Prostate gland (tissue), 2 donors: ENCODE results near the gene TFEB. TPM values are rescaled to one million over a fixed set of nuclear protein-coding genes. Genes with fewer than 3 reads are reported as not detected.
A peak's percentile ranks its signal among the peaks of the same experiment; 100 is the strongest.

Source experiments
- DNase-seq: peaks from one replicate; pipeline ENCODE4 v3.0.0-alpha.2; 2019; ENCODE audit warnings: low spot score
- H3K27ac ChIP-seq, 2 donors: fragments of 200-600 bp; sonication (generic); 2 replicates each; pipeline ENCODE4 v1.5.1; 2017 to 2019
- H3K27me3 ChIP-seq: fragments of 200-600 bp; sonication (generic); replicated peaks from 2 replicates; pipeline ENCODE4 v1.5.1; 2019; ENCODE audit not compliant: insufficient read depth
- H3K36me3 ChIP-seq, 2 donors: fragments of 200-600 bp; sonication (generic); 1 replicate in 1 of 2; 2 replicates in 1 of 2; pipeline versions ENCODE4 v1.5.1 to v1.8.1; 2017 to 2019
- H3K4me1 ChIP-seq: fragments of 200-600 bp; sonication (generic); replicated peaks from 2 replicates; pipeline ENCODE4 v1.5.1; 2019
- H3K4me3 ChIP-seq, 2 donors: fragments of 200-600 bp; sonication (generic); 2 replicates each; pipeline ENCODE4 v1.5.1; 2017 to 2019
- H3K9me3 ChIP-seq: fragments of 200-600 bp; sonication (generic); 2 replicates; pipeline ENCODE4 v1.5.1; 2017
- POLR2A ChIP-seq: fragments of 450-650 bp; IDR thresholded peaks from one replicate; pipeline ENCODE4 v1.6.1; 2016; ENCODE audit warnings: antibody characterized with exemption, mild to moderate bottlenecking
- POLR2AphosphoS5 ChIP-seq: sonication (generic); formaldehyde crosslinking; IDR thresholded peaks from one replicate; pipeline ENCODE4 v1.6.1; 2017; ENCODE audit warnings: antibody characterized with exemption
- WGBS: methylation state at CpG from one replicate; pipeline ENCODE4 v1.1.5; 2018; 5-methylcytosine and 5-hydroxymethylcytosine counted together
- intact Hi-C: fragments of 100-400 bp; cut with DNase I; formaldehyde crosslinking; loops from one replicate; pipeline ENCODE4 v1.14.2; 2022
- total RNA-seq, 2 donors: library from RNA; depleted of rRNA; stranded (reverse); fragments of >200 nt; gene quantifications; one replicate each; pipeline ENCODE4 v1.1.0, GENCODE V29; 2016
- TF ChIP-seq, protein P1 (sequence below), 4 experiments: fragments of 200-600 bp in 2 of 4; fragments of 450-650 bp in 2 of 4; sonication (generic) in 2 of 4; IDR thresholded peaks; 1 replicate in 3 of 4; 2 replicates in 1 of 4; pipeline ENCODE4 v1.5.1; 2016 to 2019; ENCODE audit warnings: antibody characterized with exemption in 4 of 4, mild to moderate bottlenecking in 2 of 4, moderate library complexity in 2 of 4

Gene TFEB
- total RNA-seq, 2 donors from 2014 or later: 28.4 to 31.2 TPM

GRCh38 chr6:41688256-41688965 is 47.0 kb downstream of the TFEB start:
- DNase-seq: no peak

DNA sequence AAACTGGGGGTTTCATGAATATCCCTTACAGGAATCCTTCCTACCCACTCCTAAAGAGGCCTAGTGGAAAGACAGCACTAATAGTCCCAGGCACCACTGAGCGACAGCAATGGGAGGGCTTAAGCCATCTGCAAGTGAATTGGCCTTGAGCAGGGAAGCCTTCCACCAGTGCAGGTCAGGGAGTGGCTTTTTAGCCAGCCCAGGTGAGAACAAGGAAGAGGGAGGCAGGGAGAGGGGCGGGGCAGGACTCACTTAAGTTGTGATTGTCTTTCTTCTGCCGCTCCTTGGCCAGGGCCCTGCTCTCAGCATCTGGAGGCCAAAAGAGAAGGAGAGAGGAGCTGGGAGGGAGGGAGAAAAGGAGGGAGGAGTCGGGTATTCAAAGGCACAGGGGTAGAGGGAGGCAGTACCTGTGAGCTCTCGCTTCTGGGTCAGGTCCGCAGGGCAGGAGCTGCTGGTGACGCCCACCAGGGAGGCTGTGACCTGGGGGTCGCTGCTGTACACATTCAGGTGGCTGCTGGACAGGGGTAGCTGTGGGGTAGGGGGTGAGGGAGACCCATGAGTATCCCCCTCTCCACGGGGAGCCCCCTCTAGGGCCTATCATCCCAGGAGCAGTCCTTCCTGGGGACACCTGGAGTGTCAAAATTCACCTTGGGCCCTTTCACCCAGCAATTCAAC is 47.8 kb downstream of the TFEB start:
- no peak overlapping the region for H3K4me3 ChIP-seq
- intact Hi-C loops: loop anchor here (10.0 kb wide), 1 partner anchor 223 kb away; no protein-coding TSS in a partner anchor
- TF ChIP-seq POLR2AphosphoS5: no peak
- TF ChIP-seq, protein P1, sequence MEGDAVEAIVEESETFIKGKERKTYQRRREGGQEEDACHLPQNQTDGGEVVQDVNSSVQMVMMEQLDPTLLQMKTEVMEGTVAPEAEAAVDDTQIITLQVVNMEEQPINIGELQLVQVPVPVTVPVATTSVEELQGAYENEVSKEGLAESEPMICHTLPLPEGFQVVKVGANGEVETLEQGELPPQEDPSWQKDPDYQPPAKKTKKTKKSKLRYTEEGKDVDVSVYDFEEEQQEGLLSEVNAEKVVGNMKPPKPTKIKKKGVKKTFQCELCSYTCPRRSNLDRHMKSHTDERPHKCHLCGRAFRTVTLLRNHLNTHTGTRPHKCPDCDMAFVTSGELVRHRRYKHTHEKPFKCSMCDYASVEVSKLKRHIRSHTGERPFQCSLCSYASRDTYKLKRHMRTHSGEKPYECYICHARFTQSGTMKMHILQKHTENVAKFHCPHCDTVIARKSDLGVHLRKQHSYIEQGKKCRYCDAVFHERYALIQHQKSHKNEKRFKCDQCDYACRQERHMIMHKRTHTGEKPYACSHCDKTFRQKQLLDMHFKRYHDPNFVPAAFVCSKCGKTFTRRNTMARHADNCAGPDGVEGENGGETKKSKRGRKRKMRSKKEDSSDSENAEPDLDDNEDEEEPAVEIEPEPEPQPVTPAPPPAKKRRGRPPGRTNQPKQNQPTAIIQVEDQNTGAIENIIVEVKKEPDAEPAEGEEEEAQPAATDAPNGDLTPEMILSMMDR (IDR thresholded peaks at IDR 0.05): no peak
- TF ChIP-seq POLR2A: no peak
- H3K27ac ChIP-seq: no peak overlapping the region
- 66% methylated on average over 9 of the region's 9 CpGs for WGBS
- H3K4me1 ChIP-seq: peaks cover 4% of the 10 kb centered on the region
- no peak for DNase-seq
- peaks cover 0 to 7% of the 10 kb centered on the region in 2 donors for H3K36me3 ChIP-seq
- H3K27me3 ChIP-seq: no peaks in the 10 kb centered on the region
- H3K9me3 ChIP-seq: no peaks in the 10 kb centered on the region

More at GRCh38 chr6:41688256-41688965, 47.0 kb downstream of the TFEB start:
- WGBS: 57% methylated on average over 3 of the region's 5 CpGs
- no peaks in the 10 kb centered on the region for H3K9me3 ChIP-seq
- no peaks in the 10 kb centered on the region for H3K4me1 ChIP-seq
- TF ChIP-seq POLR2A (no peak), POLR2AphosphoS5 (no peak)
- TF ChIP-seq, protein P1 (IDR thresholded peaks at IDR 0.05): no peak
- H3K36me3 ChIP-seq: peaks cover 0 to 7% of the 10 kb centered on the region in 2 donors
- no peak overlapping the region for H3K4me3 ChIP-seq
- intact Hi-C loops: loop anchor here (10.0 kb wide), 1 partner anchor 224 kb away; no protein-coding TSS in a partner anchor
- no peaks in the 10 kb centered on the region for H3K27me3 ChIP-seq
- H3K27ac ChIP-seq: peak overlapping the region in 1 of 2 donors; percentile 33

- DNase-seq: no peak
- no peak overlapping the region for H3K27ac ChIP-seq
- H3K36me3 ChIP-seq: peaks cover 0 to 6% of the 10 kb centered on the region in 2 donors
- TF ChIP-seq POLR2A (no peak), POLR2AphosphoS5 (no peak)
- TF ChIP-seq, protein P1 (IDR thresholded peaks at IDR 0.05): no peak
- 97% methylated on average over 6 of the region's 7 CpGs for WGBS
- H3K27me3 ChIP-seq: no peaks in the 10 kb centered on the region
- H3K4me3 ChIP-seq: no peak overlapping the region
- H3K4me1 ChIP-seq: peaks cover 4% of the 10 kb centered on the region
- intact Hi-C loops: loop anchor here (10.0 kb wide), 1 partner anchor 221 kb away; no protein-coding TSS in a partner anchor
- H3K9me3 ChIP-seq: no peaks in the 10 kb centered on the region
Measured at GRCh38 chr6:41685641-41686380, 49.6 kb downstream of the TFEB start.

DNA sequence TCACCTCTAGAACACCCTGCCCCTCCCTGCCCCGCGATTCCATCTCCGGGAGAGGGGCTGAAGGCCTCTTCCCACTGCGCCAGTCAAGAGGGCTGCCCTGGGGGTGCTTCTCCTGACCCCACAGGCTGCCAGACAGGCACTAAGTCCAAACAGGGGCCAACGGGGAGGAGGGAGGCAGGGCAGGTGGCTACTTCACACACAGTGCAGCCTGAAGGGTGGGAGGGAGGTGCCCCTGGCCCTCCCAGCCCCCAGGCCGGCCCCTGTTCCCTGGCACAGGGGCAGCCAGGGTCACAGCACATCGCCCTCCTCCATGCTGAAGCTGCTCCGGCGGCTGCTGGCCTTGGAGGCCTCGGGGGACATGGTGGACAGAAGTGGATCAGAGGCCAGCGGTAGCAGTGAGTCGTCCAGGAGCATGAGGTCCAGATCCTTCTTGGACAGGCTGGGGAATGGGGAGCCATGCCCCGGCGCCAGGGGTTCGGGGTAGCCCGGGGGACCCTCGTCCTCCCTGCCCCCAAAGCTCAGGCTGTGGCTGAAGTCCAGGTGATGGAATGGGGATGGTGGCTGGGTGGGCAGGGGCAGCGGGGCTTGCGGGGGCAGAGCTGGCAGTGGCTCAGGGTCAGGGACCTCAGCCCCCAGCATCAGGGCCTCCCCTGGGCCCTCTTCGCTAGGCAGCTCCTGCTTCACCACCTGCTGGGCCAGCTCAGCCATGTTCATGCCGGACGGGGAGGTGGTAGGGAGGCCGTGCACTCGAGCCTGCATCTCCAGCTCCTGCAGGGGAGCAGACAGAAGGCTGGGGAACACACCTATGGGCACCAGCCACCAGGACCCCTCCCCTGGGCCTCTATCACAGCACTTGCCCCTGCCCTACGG is 50.9 kb downstream of the TFEB start:
- H3K27ac ChIP-seq: no peak overlapping the region
- H3K4me3 ChIP-seq: no peak overlapping the region
- H3K27me3 ChIP-seq: no peaks in the 10 kb centered on the region
- intact Hi-C loops: loop anchor here (5.0 to 10.0 kb wide), 2 partner anchors 220 to 267 kb away; no protein-coding TSS in a partner anchor
- no peaks in the 10 kb centered on the region for H3K36me3 ChIP-seq
- DNase-seq: no peak
- no peaks in the 10 kb centered on the region for H3K9me3 ChIP-seq
- no peak for TF ChIP-seq POLR2AphosphoS5
- H3K4me1 ChIP-seq: peaks cover 4% of the 10 kb centered on the region
- 85% methylated on average over 25 of the region's 25 CpGs for whole genome bisulfite sequencing
